Measurements from ENCODE around the gene HMG20A.

DNA sequence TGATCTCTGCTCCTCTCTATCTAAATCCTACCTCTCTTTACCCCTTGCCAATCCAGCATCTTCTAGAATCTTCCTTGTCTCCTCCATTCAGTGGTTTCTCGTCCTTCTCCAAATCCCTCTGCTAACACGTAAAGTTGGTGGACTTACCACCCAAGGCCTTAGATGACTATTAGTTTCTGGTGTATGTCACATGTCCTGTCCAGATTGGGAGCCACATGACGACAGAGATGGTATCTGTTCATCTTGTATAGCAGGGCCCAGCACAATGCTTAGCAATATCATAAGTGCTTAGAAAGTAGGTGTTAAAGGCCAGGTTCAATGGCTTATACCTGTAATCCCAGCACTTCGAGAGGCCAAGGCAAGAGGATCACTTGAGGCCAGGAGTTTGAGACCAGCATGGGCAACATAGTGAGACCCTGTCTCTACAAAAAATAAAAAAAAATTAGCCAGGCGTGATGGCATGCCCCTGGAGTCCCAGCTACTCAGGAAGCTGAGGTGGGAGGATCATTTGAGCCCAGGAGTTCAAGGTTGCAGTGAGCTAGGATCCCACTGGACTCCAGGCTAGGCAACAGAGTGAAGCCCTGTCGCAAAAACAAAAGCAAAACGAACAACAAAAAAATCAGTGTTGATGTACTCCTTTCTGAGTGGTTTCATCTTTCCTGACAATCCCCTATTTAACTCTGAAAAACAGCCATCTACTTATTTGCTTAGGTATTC, 81.8 kb downstream of the HMG20A start:
- TF ChIP-seq CTCF (IDR thresholded peaks at IDR 0.05) (no peak), POLR2A (IDR thresholded peaks at IDR 0.05) (no peak)
